Prostate gland (tissue), 2 donors: ENCODE results near the gene ATP2A1.

Experiments
- POLR2A ChIP-seq: fragments of 450-650 bp; IDR thresholded peaks from one replicate; pipeline ENCODE4 v1.6.1; 2016; ENCODE audit warnings: antibody characterized with exemption, mild to moderate bottlenecking
- TF ChIP-seq, protein P1 (sequence below), 4 experiments: fragments of 200-600 bp in 2 of 4; fragments of 450-650 bp in 2 of 4; sonication (generic) in 2 of 4; IDR thresholded peaks; 1 replicate in 3 of 4; 2 replicates in 1 of 4; pipeline ENCODE4 v1.5.1; 2016 to 2019; ENCODE audit warnings: antibody characterized with exemption in 4 of 4, mild to moderate bottlenecking in 2 of 4, moderate library complexity in 2 of 4

DNA sequence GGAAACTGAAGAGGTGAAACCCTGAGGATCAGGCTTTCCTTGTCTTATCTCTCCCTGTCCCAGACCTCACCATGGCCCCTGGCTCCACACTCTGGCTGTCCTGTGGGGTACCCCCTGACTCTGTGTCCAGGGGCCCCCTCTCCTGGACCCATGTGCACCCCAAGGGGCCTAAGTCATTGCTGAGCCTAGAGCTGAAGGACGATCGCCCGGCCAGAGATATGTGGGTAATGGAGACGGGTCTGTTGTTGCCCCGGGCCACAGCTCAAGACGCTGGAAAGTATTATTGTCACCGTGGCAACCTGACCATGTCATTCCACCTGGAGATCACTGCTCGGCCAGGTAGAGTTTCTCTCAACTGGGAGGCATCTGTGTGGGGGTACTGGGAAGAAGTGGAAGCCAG lies 54.9 kb downstream of the ATP2A1 start:
- TF ChIP-seq, protein P1, sequence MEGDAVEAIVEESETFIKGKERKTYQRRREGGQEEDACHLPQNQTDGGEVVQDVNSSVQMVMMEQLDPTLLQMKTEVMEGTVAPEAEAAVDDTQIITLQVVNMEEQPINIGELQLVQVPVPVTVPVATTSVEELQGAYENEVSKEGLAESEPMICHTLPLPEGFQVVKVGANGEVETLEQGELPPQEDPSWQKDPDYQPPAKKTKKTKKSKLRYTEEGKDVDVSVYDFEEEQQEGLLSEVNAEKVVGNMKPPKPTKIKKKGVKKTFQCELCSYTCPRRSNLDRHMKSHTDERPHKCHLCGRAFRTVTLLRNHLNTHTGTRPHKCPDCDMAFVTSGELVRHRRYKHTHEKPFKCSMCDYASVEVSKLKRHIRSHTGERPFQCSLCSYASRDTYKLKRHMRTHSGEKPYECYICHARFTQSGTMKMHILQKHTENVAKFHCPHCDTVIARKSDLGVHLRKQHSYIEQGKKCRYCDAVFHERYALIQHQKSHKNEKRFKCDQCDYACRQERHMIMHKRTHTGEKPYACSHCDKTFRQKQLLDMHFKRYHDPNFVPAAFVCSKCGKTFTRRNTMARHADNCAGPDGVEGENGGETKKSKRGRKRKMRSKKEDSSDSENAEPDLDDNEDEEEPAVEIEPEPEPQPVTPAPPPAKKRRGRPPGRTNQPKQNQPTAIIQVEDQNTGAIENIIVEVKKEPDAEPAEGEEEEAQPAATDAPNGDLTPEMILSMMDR (IDR thresholded peaks at IDR 0.05), result no peak
- no peak for TF ChIP-seq POLR2A
